Measurements from ENCODE around the gene TTC9B.

GRCh38 chr19:40219721-40220276 lies 1.6 kb upstream of the TTC9B start:
- TF ChIP-seq CTCF (IDR thresholded peaks at IDR 0.05; ENCODE audit: low read depth, low read length) (no peak), MAX (IDR thresholded peaks at IDR 0.05; ENCODE audit: low read depth, low read length) (no peak), POLR2A (IDR thresholded peaks at IDR 0.05; ENCODE audit: extremely low read depth, insufficient read length) (no peak)
